Liver (tissue), 3 donors: ENCODE data around the gene TAS2R13.

ENCODE experiments used
- CTCF ChIP-seq: fragments of 150-350 bp; IDR thresholded peaks from 2 replicates; pipeline ENCODE4 v1.5.1; 2017; ENCODE audit warnings: improper control_type of control experiment, low read depth, low read length; ENCODE audit not compliant: missing input control
- FOXA2 ChIP-seq: IDR thresholded peaks from 2 replicates; pipeline ENCODE4 v1.6.1; 2016; ENCODE audit warnings: antibody characterized with exemption
- JUND ChIP-seq, 2 donors: IDR thresholded peaks; 2 replicates each; pipeline ENCODE4 v1.6.1; 2016; ENCODE audit warnings: antibody characterized with exemption in 2 of 2
- RAD21 ChIP-seq, 2 donors: IDR thresholded peaks; 2 replicates each; pipeline ENCODE4 v1.6.1; 2016; ENCODE audit warnings: antibody characterized with exemption in 2 of 2, mild to moderate bottlenecking in 2 of 2
- REST ChIP-seq: IDR thresholded peaks from 2 replicates; pipeline ENCODE4 v1.6.1; 2016; ENCODE audit warnings: antibody characterized with exemption, mild to moderate bottlenecking
- RXRA ChIP-seq, 2 donors: IDR thresholded peaks; 2 replicates each; pipeline ENCODE4 v1.6.1; 2017 to 2018; ENCODE audit warnings: antibody characterized with exemption in 2 of 2, mild to moderate bottlenecking in 1 of 2
- SP1 ChIP-seq: IDR thresholded peaks from 2 replicates; pipeline ENCODE4 v1.6.1; 2018; ENCODE audit warnings: antibody characterized with exemption, mild to moderate bottlenecking
- donor health status: healthy.
- donor health status: healthy.

- TF ChIP-seq REST (no peak), CTCF (no peak), FOXA2 (no peak), SP1 (no peak), RAD21 (IDR thresholded peaks at IDR 0.05) (no peak), JUND (IDR thresholded peaks at IDR 0.05) (no peak), RXRA (IDR thresholded peaks at IDR 0.05) (no peak)
Measured at GRCh38 chr12:10910380-10910779, 1.0 kb upstream of the TAS2R13 start.
